Prostate gland (tissue), 2 donors: ENCODE data around the gene DCUN1D1.

ENCODE experiments used
- POLR2A ChIP-seq: fragments of 450-650 bp; IDR thresholded peaks from one replicate; pipeline ENCODE4 v1.6.1; 2016; ENCODE audit warnings: antibody characterized with exemption, mild to moderate bottlenecking
- POLR2AphosphoS5 ChIP-seq: sonication (generic); formaldehyde crosslinking; IDR thresholded peaks from one replicate; pipeline ENCODE4 v1.6.1; 2017; ENCODE audit warnings: antibody characterized with exemption
- TF ChIP-seq, protein P1 (sequence below), 4 experiments: fragments of 200-600 bp in 2 of 4; fragments of 450-650 bp in 2 of 4; sonication (generic) in 2 of 4; IDR thresholded peaks; 1 replicate in 3 of 4; 2 replicates in 1 of 4; pipeline ENCODE4 v1.5.1; 2016 to 2019; ENCODE audit warnings: antibody characterized with exemption in 4 of 4, mild to moderate bottlenecking in 2 of 4, moderate library complexity in 2 of 4

DNA sequence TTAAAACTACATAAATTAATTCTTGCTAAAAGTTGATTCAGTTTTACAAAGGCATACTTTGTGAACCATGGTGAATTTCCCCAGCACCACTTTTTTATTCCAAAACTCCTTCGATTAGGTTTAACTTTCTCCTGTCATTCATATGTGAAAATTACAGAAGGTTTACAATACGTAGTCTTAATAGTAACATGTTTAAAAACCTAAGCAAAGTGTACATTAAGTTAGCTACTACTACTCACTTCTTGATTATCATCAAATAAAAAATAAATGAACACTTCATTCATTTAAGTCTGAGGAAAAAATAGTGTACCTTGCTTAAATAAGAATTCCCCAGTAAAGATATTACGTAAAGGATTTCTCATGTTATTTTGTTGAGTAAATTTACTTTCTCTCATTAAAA is 38.6 kb downstream of the DCUN1D1 start:
- TF ChIP-seq, protein P1, sequence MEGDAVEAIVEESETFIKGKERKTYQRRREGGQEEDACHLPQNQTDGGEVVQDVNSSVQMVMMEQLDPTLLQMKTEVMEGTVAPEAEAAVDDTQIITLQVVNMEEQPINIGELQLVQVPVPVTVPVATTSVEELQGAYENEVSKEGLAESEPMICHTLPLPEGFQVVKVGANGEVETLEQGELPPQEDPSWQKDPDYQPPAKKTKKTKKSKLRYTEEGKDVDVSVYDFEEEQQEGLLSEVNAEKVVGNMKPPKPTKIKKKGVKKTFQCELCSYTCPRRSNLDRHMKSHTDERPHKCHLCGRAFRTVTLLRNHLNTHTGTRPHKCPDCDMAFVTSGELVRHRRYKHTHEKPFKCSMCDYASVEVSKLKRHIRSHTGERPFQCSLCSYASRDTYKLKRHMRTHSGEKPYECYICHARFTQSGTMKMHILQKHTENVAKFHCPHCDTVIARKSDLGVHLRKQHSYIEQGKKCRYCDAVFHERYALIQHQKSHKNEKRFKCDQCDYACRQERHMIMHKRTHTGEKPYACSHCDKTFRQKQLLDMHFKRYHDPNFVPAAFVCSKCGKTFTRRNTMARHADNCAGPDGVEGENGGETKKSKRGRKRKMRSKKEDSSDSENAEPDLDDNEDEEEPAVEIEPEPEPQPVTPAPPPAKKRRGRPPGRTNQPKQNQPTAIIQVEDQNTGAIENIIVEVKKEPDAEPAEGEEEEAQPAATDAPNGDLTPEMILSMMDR (IDR thresholded peaks at IDR 0.05): no peak
- TF ChIP-seq POLR2A (no peak), POLR2AphosphoS5 (no peak)
